GM23338 (cell line): Measurements from ENCODE around the gene FN3K. TPM values are rescaled to one million over a fixed set of nuclear protein-coding genes. Genes with fewer than 3 reads are reported as not detected.
A peak's percentile ranks its signal among the peaks of the same experiment; 100 is the strongest.

Experiments
- ATAC-seq: fragments of 200-7000 bp; cut with Tn5 transposase; 3 replicates; pipeline ENCODE4 v1.9.1; 2020
- DNase-seq: peaks from one replicate; pipeline ENCODE4 v3.0.0-alpha.2; 2015; ENCODE audit warnings: low spot score
- H2AFZ ChIP-seq: fragments of 200-600 bp; sonication (generic); 2 replicates; pipeline ENCODE4 v1.8.0; 2016; ENCODE audit warnings: antibody characterized with exemption, mild to moderate bottlenecking, moderate library complexity
- H3F3A ChIP-seq: fragments of 200-600 bp; sonication (generic); replicated peaks from 2 replicates; pipeline ENCODE4 v1.8.0; 2017; ENCODE audit warnings: antibody characterized with exemption, mixed run types, low read depth
- H3K27ac ChIP-seq: fragments of 200-600 bp; sonication (generic); 2 replicates; pipeline ENCODE4 v1.6.1; 2016; ENCODE audit warnings: low read depth
- H3K27me3 ChIP-seq: fragments of 200-600 bp; sonication (generic); 2 replicates; pipeline ENCODE4 v1.8.0; 2016; ENCODE audit warnings: mild to moderate bottlenecking, mixed run types, moderate library complexity; ENCODE audit not compliant: insufficient read depth
- H3K36me3 ChIP-seq: fragments of 200-600 bp; sonication (generic); 2 replicates; pipeline ENCODE4 v1.8.0; 2016; ENCODE audit warnings: mild to moderate bottlenecking; ENCODE audit not compliant: insufficient read depth
- H3K4me1 ChIP-seq: fragments of 200-600 bp; sonication (generic); 2 replicates; pipeline ENCODE4 v1.8.0; 2016; ENCODE audit warnings: mild to moderate bottlenecking, moderate library complexity; ENCODE audit not compliant: insufficient read depth
- H3K4me2 ChIP-seq: fragments of 200-600 bp; sonication (generic); 2 replicates; pipeline ENCODE4 v1.7.1; 2017; ENCODE audit warnings: mixed run types
- H3K4me3 ChIP-seq: fragments of 200-600 bp; sonication (generic); 2 replicates; pipeline ENCODE4 v1.6.1; 2016; ENCODE audit warnings: mixed run types
- H3K79me2 ChIP-seq: fragments of 200-600 bp; sonication (generic); replicated peaks from 2 replicates; pipeline ENCODE4 v1.8.0; 2017; ENCODE audit warnings: mild to moderate bottlenecking; ENCODE audit not compliant: insufficient read depth
- H3K9me2 ChIP-seq: fragments of 200-600 bp; sonication (generic); 2 replicates; pipeline ENCODE4 v1.8.0; 2017; ENCODE audit not compliant: insufficient read depth
- H4K20me1 ChIP-seq: fragments of 200-600 bp; sonication (generic); replicated peaks from 2 replicates; pipeline ENCODE4 v1.8.0; 2017; ENCODE audit warnings: mild to moderate bottlenecking; ENCODE audit not compliant: insufficient read depth
- H3K27ac Mint-ChIP-seq: 2 replicates; pipeline ENCODE4 v1.8.0; 2020; ENCODE audit warnings: inconsistent platforms, mild to moderate bottlenecking, moderate library complexity, mixed read lengths
- H3K27me3 Mint-ChIP-seq: 3 replicates; pipeline ENCODE4 v1.8.0; 2022; ENCODE audit warnings: low read depth, mild to moderate bottlenecking, moderate library complexity, mixed read lengths, inconsistent platforms; ENCODE audit not compliant: insufficient read depth, poor library complexity
- H3K36me3 Mint-ChIP-seq: 3 replicates; pipeline ENCODE4 v1.8.0; 2021; ENCODE audit warnings: low read depth, mild to moderate bottlenecking, inconsistent platforms, moderate library complexity, mixed read lengths
- H3K4me1 Mint-ChIP-seq: 3 replicates; pipeline ENCODE4 v1.8.0; 2020; ENCODE audit warnings: mild to moderate bottlenecking, inconsistent platforms, mixed read lengths
- H3K4me3 Mint-ChIP-seq: 3 replicates; pipeline ENCODE4 v1.8.0; 2021; ENCODE audit warnings: moderate library complexity, mild to moderate bottlenecking, inconsistent platforms, mixed read lengths
- H3K9me3 Mint-ChIP-seq: 3 replicates; pipeline ENCODE4 v1.8.0; 2020; ENCODE audit warnings: moderate library complexity, mild to moderate bottlenecking, inconsistent platforms, mixed read lengths
- CREB1 ChIP-seq: fragments of 250-450 bp; sonication (Bioruptor Pico); IDR thresholded peaks from 2 replicates; pipeline ENCODE4 v1.5.0; 2020; ENCODE audit warnings: low read depth, mild to moderate bottlenecking, moderate library complexity
- EZH2 ChIP-seq: fragments of 200-600 bp; sonication (generic); IDR thresholded peaks from one replicate; pipeline ENCODE4 v1.8.0; 2017; ENCODE audit warnings: antibody characterized with exemption, mild to moderate bottlenecking, low read depth; ENCODE audit not compliant: unreplicated experiment
- EZH2phosphoT487 ChIP-seq: fragments of 200-600 bp; sonication (generic); IDR thresholded peaks from one replicate; pipeline ENCODE4 v1.8.1; 2018; ENCODE audit warnings: antibody characterized with exemption; ENCODE audit not compliant: unreplicated experiment
- NANOG ChIP-seq: IDR thresholded peaks from 2 replicates; pipeline ENCODE4 v1.6.1; 2016; ENCODE audit warnings: antibody characterized with exemption, borderline replicate concordance
- POLR2AphosphoS5 ChIP-seq: IDR thresholded peaks from 2 replicates; pipeline ENCODE4 v1.6.1; 2016; ENCODE audit warnings: antibody characterized with exemption, low read depth
- ZNF114 ChIP-seq: fragments of 250-450 bp; sonication (Bioruptor Pico); IDR thresholded peaks from 2 replicates; pipeline ENCODE4 v1.5.0; 2020; ENCODE audit warnings: mild to moderate bottlenecking, moderate library complexity
- ZNF331 ChIP-seq: fragments of 250-450 bp; sonication (Bioruptor Pico); IDR thresholded peaks from 2 replicates; pipeline ENCODE4 v1.5.0; 2020; ENCODE audit warnings: low read depth, mild to moderate bottlenecking, moderate library complexity
- polyA plus RNA-seq: library from polyadenylated mRNA; unstranded; fragments of >200 nt; fragmentation: Nextera tagmentation; extraction: Ambion mirVana; gene quantifications from 2 replicates; pipeline ENCODE4 v1.2.1, GENCODE V29; 2016
- total RNA-seq: library from RNA; depleted of rRNA; stranded (reverse); fragments of >200 nt; shearing (Covaris generic); gene quantifications from 2 replicates; pipeline ENCODE4 v1.2.3, GENCODE V29; 2014
- TF ChIP-seq, protein P1 (sequence below), 2 experiments: fragments of 200-600 bp in 1 of 2; sonication (generic) in 1 of 2; conservative IDR thresholded peaks; 2 replicates each; pipeline versions ENCODE4 v1.5.1 to v1.6.1; 2016 to 2017; ENCODE audit warnings: antibody characterized with exemption in 2 of 2, low read depth in 2 of 2, mild to moderate bottlenecking in 2 of 2, moderate library complexity in 1 of 2
- TF ChIP-seq, protein P2 (sequence below): IDR thresholded peaks from 2 replicates; pipeline ENCODE4 v1.6.1; 2016; ENCODE audit warnings: antibody characterized with exemption
- TF ChIP-seq, protein P3 (sequence below): fragments of 250-450 bp; sonication (Bioruptor Pico); IDR thresholded peaks from 2 replicates; pipeline ENCODE4 v1.5.0; 2020; ENCODE audit warnings: mild to moderate bottlenecking, moderate library complexity

The FN3K gene
- total and polyA plus RNA-seq, 2 experiments from 2014 or later = 5.3 to 12.9 TPM

DNA sequence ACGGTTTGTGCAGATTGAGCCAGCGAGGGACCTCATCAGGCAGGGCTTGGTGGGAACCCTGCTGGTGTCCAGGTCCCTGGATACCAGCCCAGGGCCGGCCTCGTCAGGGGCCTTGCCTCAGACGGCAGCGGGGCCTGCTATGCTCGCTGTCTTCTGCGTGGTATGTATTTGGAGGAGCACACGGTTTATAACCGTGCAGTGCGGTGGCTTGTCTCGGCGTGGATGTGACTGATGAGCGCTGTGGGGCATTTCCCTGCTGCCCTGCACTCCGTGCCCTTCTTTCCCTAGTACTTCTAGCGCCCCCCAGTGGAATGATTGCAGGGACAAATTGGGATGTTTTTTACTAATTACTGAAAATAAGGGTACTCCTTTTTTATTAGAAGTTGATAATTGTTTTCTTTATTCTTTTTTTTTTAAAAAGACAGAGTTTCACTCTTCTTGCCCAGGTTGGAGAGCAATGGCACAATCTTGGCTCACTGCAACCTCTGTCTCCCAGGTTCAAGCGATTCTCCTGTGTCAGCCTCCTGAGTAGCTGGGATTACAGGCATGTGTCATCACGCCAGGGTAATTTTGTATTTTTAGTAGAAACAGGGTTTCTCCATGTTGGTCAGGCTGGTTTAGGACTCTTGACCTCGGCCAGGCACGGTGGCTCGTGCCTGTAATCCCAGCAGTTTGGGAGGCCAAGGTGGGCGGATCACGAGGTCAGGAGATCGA is 31.8 kb downstream of the FN3K start:
- Mint-ChIP-seq H3K9me3 (no peaks in the 10 kb centered on the region), H3K27me3 (peaks cover 5% of the 10 kb centered on the region), H3K36me3 (peaks cover 75% of the 10 kb centered on the region), H3K4me1 (no peaks in the 10 kb centered on the region), H3K4me3 (no peak overlapping the region), H3K27ac (no peak overlapping the region)
- H3K36me3 ChIP-seq = peaks cover 42% of the 10 kb centered on the region
- H3F3A ChIP-seq = peaks cover 9% of the 10 kb centered on the region; the same call in 1 of the 2 replicates
- no peak overlapping the region for H3K4me3 ChIP-seq
- DNase-seq = peak; percentile 90
- no peak overlapping the region for H3K4me2 ChIP-seq
- no peaks in the 10 kb centered on the region for H3K4me1 ChIP-seq
- peaks cover 30% of the 10 kb centered on the region for H4K20me1 ChIP-seq
- no peaks in the 10 kb centered on the region for H3K9me2 ChIP-seq
- TF ChIP-seq, protein P1, sequence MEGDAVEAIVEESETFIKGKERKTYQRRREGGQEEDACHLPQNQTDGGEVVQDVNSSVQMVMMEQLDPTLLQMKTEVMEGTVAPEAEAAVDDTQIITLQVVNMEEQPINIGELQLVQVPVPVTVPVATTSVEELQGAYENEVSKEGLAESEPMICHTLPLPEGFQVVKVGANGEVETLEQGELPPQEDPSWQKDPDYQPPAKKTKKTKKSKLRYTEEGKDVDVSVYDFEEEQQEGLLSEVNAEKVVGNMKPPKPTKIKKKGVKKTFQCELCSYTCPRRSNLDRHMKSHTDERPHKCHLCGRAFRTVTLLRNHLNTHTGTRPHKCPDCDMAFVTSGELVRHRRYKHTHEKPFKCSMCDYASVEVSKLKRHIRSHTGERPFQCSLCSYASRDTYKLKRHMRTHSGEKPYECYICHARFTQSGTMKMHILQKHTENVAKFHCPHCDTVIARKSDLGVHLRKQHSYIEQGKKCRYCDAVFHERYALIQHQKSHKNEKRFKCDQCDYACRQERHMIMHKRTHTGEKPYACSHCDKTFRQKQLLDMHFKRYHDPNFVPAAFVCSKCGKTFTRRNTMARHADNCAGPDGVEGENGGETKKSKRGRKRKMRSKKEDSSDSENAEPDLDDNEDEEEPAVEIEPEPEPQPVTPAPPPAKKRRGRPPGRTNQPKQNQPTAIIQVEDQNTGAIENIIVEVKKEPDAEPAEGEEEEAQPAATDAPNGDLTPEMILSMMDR (conservative IDR thresholded peaks at IDR 0.05; ENCODE audit: low read depth in 2 of 2) = peak; percentile 82
- TF ChIP-seq, protein P2, sequence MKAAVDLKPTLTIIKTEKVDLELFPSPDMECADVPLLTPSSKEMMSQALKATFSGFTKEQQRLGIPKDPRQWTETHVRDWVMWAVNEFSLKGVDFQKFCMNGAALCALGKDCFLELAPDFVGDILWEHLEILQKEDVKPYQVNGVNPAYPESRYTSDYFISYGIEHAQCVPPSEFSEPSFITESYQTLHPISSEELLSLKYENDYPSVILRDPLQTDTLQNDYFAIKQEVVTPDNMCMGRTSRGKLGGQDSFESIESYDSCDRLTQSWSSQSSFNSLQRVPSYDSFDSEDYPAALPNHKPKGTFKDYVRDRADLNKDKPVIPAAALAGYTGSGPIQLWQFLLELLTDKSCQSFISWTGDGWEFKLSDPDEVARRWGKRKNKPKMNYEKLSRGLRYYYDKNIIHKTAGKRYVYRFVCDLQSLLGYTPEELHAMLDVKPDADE = no peak
- TF ChIP-seq EZH2 = no peak
- peak; percentile 93 for ATAC-seq
- no peak overlapping the region for H3K27ac ChIP-seq
- H2AFZ ChIP-seq = no peak overlapping the region
- H3K27me3 ChIP-seq = no peaks in the 10 kb centered on the region
- H3K79me2 ChIP-seq = peaks cover 30% of the 10 kb centered on the region

DNA sequence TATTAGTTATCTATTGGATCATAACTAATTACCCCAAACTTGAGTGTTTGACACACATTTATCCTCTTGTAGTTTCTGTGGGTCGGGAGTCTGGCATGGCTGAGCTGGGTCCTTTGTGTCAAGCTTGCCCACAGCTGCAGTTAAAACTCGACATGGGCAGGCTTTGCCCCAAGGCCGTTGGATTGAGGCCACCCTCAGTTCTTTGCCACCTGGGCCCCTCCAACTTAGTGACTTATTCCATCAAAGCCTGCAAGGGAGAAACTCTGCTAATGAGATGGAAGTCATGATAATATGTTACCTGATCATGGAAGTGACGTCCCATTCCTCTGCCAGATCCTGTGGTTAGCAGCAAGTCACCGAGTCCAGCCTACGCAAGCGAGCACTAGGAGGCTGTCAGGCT is 33.6 kb downstream of the FN3K start:
- no peak overlapping the region for H3K4me3 ChIP-seq
- H3F3A ChIP-seq = peaks cover 13% of the 10 kb centered on the region; the same call in 1 of the 2 replicates
- H2AFZ ChIP-seq = no peak overlapping the region
- H3K36me3 Mint-ChIP-seq = peaks cover 78% of the 10 kb centered on the region
- H3K4me1 Mint-ChIP-seq = no peaks in the 10 kb centered on the region
- H3K27ac Mint-ChIP-seq = no peak overlapping the region
- no peaks in the 10 kb centered on the region for H3K9me2 ChIP-seq
- no peak overlapping the region for H3K4me2 ChIP-seq
- H3K4me3 Mint-ChIP-seq = no peak overlapping the region
- peaks cover 12% of the 10 kb centered on the region for H3K79me2 ChIP-seq
- H3K27me3 ChIP-seq = no peaks in the 10 kb centered on the region
- H3K27me3 Mint-ChIP-seq = peaks cover 4% of the 10 kb centered on the region
- H3K4me1 ChIP-seq = no peaks in the 10 kb centered on the region
- no peaks in the 10 kb centered on the region for H3K9me3 Mint-ChIP-seq
- no peak for ATAC-seq
- H4K20me1 ChIP-seq = peaks cover 31% of the 10 kb centered on the region
- no peak for DNase-seq
- H3K27ac ChIP-seq = no peak overlapping the region
- H3K36me3 ChIP-seq = peaks cover 41% of the 10 kb centered on the region
- TF ChIP-seq, protein P1 (conservative IDR thresholded peaks at IDR 0.05; ENCODE audit: low read depth in 2 of 2) = no peak
- TF ChIP-seq CREB1 = no peak
- no peak for TF ChIP-seq EZH2phosphoT487
- TF ChIP-seq ZNF114 (CRISPR knock-in tag) = no peak
- TF ChIP-seq ZNF331 (CRISPR knock-in tag) = no peak
- TF ChIP-seq, protein P3, sequence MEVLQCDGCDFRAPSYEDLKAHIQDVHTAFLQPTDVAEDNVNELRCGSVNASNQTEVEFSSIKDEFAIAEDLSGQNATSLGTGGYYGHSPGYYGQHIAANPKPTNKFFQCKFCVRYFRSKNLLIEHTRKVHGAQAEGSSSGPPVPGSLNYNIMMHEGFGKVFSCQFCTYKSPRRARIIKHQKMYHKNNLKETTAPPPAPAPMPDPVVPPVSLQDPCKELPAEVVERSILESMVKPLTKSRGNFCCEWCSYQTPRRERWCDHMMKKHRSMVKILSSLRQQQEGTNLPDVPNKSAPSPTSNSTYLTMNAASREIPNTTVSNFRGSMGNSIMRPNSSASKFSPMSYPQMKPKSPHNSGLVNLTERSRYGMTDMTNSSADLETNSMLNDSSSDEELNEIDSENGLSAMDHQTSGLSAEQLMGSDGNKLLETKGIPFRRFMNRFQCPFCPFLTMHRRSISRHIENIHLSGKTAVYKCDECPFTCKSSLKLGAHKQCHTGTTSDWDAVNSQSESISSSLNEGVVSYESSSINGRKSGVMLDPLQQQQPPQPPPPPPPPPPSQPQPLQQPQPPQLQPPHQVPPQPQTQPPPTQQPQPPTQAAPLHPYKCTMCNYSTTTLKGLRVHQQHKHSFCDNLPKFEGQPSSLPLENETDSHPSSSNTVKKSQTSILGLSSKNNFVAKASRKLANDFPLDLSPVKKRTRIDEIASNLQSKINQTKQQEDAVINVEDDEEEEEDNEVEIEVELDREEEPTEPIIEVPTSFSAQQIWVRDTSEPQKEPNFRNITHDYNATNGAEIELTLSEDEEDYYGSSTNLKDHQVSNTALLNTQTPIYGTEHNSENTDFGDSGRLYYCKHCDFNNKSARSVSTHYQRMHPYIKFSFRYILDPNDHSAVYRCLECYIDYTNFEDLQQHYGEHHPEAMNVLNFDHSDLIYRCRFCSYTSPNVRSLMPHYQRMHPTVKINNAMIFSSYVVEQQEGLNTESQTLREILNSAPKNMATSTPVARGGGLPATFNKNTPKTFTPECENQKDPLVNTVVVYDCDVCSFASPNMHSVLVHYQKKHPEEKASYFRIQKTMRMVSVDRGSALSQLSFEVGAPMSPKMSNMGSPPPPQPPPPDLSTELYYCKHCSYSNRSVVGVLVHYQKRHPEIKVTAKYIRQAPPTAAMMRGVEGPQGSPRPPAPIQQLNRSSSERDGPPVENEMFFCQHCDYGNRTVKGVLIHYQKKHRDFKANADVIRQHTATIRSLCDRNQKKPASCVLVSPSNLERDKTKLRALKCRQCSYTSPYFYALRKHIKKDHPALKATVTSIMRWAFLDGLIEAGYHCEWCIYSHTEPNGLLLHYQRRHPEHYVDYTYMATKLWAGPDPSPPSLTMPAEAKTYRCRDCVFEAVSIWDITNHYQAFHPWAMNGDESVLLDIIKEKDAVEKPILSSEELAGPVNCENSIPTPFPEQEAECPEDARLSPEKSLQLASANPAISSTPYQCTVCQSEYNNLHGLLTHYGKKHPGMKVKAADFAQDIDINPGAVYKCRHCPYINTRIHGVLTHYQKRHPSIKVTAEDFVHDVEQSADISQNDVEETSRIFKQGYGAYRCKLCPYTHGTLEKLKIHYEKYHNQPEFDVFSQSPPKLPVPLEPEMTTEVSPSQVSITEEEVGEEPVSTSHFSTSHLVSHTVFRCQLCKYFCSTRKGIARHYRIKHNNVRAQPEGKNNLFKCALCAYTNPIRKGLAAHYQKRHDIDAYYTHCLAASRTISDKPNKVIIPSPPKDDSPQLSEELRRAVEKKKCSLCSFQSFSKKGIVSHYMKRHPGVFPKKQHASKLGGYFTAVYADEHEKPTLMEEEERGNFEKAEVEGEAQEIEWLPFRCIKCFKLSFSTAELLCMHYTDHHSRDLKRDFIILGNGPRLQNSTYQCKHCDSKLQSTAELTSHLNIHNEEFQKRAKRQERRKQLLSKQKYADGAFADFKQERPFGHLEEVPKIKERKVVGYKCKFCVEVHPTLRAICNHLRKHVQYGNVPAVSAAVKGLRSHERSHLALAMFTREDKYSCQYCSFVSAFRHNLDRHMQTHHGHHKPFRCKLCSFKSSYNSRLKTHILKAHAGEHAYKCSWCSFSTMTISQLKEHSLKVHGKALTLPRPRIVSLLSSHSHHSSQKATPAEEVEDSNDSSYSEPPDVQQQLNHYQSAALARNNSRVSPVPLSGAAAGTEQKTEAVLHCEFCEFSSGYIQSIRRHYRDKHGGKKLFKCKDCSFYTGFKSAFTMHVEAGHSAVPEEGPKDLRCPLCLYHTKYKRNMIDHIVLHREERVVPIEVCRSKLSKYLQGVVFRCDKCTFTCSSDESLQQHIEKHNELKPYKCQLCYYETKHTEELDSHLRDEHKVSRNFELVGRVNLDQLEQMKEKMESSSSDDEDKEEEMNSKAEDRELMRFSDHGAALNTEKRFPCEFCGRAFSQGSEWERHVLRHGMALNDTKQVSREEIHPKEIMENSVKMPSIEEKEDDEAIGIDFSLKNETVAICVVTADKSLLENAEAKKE (CRISPR knock-in tag) = no peak
- TF ChIP-seq NANOG = no peak
- no peak for TF ChIP-seq POLR2AphosphoS5
